Loucy (cell line): Measurements from ENCODE around the gene POLR3A.

ENCODE experiments used
- EZH2phosphoT487 ChIP-seq: fragments of 200-600 bp; IDR thresholded peaks from 2 replicates; pipeline ENCODE4 v1.6.1; 2018; ENCODE audit warnings: antibody characterized with exemption, mild to moderate bottlenecking, moderate library complexity, borderline replicate concordance
- TF ChIP-seq, protein P1 (sequence below): fragments of 200-600 bp; sonication (generic); conservative IDR thresholded peaks from 2 replicates; pipeline ENCODE4 v1.5.1; 2014; ENCODE audit warnings: mild to moderate bottlenecking, antibody characterized with exemption, low read length

DNA sequence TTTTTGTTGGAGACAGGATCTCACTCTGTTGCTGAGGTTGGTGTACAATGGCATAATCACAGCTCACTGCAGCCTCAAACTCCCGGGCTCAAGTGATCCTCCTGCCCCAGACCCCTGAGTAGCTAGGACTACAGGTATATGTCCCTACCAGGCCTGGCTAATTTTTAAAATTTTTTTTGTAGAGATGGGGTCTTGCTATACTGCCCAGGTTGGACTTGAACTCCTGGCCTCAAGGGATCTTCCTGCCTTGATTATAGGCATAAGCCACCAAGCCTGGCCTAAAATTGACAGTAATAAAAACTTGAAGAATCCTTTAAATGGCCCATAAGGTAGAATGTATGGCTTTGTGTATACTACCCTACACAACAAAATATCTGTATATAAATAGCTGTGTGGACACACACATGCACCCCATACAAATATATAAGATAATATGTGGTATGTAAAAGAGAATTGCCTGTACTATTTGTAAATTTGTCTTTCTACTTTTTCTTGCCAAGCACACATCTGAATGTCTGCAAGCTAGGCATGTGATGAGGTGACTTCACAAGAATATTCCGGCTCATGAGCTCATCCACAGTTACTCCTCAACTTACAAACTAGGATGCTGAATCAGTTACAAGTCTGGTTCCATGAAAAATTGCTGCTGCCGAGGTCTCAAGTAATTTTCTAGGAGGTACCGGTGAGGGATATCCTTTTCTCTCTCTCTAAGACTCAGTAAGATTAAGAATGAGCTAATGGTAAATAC lies 26.6 kb downstream of the POLR3A start:
- TF ChIP-seq, protein P1, sequence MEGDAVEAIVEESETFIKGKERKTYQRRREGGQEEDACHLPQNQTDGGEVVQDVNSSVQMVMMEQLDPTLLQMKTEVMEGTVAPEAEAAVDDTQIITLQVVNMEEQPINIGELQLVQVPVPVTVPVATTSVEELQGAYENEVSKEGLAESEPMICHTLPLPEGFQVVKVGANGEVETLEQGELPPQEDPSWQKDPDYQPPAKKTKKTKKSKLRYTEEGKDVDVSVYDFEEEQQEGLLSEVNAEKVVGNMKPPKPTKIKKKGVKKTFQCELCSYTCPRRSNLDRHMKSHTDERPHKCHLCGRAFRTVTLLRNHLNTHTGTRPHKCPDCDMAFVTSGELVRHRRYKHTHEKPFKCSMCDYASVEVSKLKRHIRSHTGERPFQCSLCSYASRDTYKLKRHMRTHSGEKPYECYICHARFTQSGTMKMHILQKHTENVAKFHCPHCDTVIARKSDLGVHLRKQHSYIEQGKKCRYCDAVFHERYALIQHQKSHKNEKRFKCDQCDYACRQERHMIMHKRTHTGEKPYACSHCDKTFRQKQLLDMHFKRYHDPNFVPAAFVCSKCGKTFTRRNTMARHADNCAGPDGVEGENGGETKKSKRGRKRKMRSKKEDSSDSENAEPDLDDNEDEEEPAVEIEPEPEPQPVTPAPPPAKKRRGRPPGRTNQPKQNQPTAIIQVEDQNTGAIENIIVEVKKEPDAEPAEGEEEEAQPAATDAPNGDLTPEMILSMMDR, result no peak
- TF ChIP-seq EZH2phosphoT487, result no peak
